A673 (cell line): ENCODE results near the gene ETFA. TPM values are rescaled to one million over a fixed set of nuclear protein-coding genes. Genes with fewer than 3 reads are reported as not detected.
"Not testable (repeated sequence)": the region's sequence is repeated elsewhere in the genome, so short reads cannot be mapped to it uniquely, and the experiment has no call there.

Source experiments
- BruUV-seq: library from RNA; stranded (reverse); fragments of 400-500 nt; replicated peaks from 2 replicates; lab custom pipeline; 2021; lab: Mats Ljungman, UMichigan
- CTCF ChIA-PET: fragments of 300-600 bp; sonication (Branson Sonifier 250); formaldehyde crosslinking; loops from one replicate; lab custom pipeline; 2022; ENCODE audit warnings: antibody characterized with exemption; lab: Charles Lee
- POLR2A ChIA-PET: fragments of 300-600 bp; sonication (Branson Sonifier 250); formaldehyde crosslinking; loops from one replicate; lab custom pipeline; 2022; ENCODE audit warnings: antibody characterized with exemption; ENCODE audit not compliant: low non-redundant PET; lab: Charles Lee
- DNase-seq: peaks from one replicate; pipeline ENCODE4 v3.0.0-alpha.2; 2015; ENCODE audit warnings: low spot score
- H3K27ac ChIP-seq: fragments of 200-600 bp; sonication (generic); 2 replicates; pipeline ENCODE4 v1.5.1; 2016; ENCODE audit warnings: mixed run types, low read depth, mild to moderate bottlenecking, mixed read lengths, antibody characterized with exemption, low read length; ENCODE audit not compliant: poor library complexity, severe bottlenecking
- H3K27me3 ChIP-seq: fragments of 200-600 bp; sonication (generic); replicated peaks from 2 replicates; pipeline ENCODE4 v1.6.1; 2017; ENCODE audit warnings: mixed run types, low read depth, mild to moderate bottlenecking, mixed read lengths, antibody characterized with exemption, low read length; ENCODE audit not compliant: insufficient read depth, poor library complexity
- H3K36me3 ChIP-seq: fragments of 200-600 bp; sonication (generic); 2 replicates; pipeline ENCODE4 v1.6.1; 2016; ENCODE audit warnings: mixed run types, mild to moderate bottlenecking, mixed read lengths, antibody characterized with exemption, low read length; ENCODE audit not compliant: insufficient read depth, poor library complexity, severe bottlenecking
- H3K4me1 ChIP-seq: fragments of 200-600 bp; sonication (generic); 2 replicates; pipeline ENCODE4 v1.6.1; 2017; ENCODE audit warnings: mixed run types, mild to moderate bottlenecking, mixed read lengths, antibody characterized with exemption, low read length; ENCODE audit not compliant: insufficient read depth, poor library complexity, severe bottlenecking
- H3K4me3 ChIP-seq: fragments of 200-600 bp; sonication (generic); 2 replicates; pipeline ENCODE4 v1.5.1; 2016; ENCODE audit warnings: low read depth, mixed run types, mild to moderate bottlenecking, mixed read lengths, low read length; ENCODE audit not compliant: poor library complexity, severe bottlenecking
- H3K9me3 ChIP-seq: fragments of 200-600 bp; sonication (generic); 2 replicates; pipeline ENCODE4 v1.6.1; 2016; ENCODE audit warnings: mixed run types, low read depth, mild to moderate bottlenecking, mixed read lengths, antibody characterized with exemption, low read length; ENCODE audit not compliant: poor library complexity, severe bottlenecking
- CTCF ChIP-seq: fragments of 300-800, 200-600 bp; sonication (generic); conservative IDR thresholded peaks from 2 replicates; pipeline ENCODE4 v1.5.1; 2017; ENCODE audit warnings: low read depth, mild to moderate bottlenecking, antibody characterized with exemption, low read length, moderate library complexity, mixed read lengths
- EZH2 ChIP-seq: fragments of 200-600 bp; sonication (generic); IDR thresholded peaks from 2 replicates; pipeline ENCODE4 v1.6.1; 2017; ENCODE audit warnings: borderline replicate concordance, low read depth, mild to moderate bottlenecking, mixed read lengths, antibody characterized with exemption, low read length; ENCODE audit not compliant: poor library complexity, severe bottlenecking
- intact Hi-C: fragments of 100-400 bp; cut with micrococcal nuclease; formaldehyde crosslinking; loops from one replicate; pipeline ENCODE4 v1.10.0; 2022; ENCODE audit not compliant: unreplicated experiment
- total RNA-seq: library from RNA; stranded (reverse); gene quantifications from 2 replicates; pipeline ENCODE4 v1.2.3, GENCODE V29; 2021

The ETFA gene
- total RNA-seq, 1 experiment from 2014 or later, result 133 TPM

GRCh38 chr15:76313731-76314130 is 2.5 kb upstream of the ETFA start:
- Histone ChIP-seq H3K36me3 (no peaks in the 10 kb centered on the region), H3K4me1 (no peaks in the 10 kb centered on the region), H3K4me3 (no peak overlapping the region), H3K27ac (no peak overlapping the region), H3K27me3 (no peaks in the 10 kb centered on the region), H3K9me3 (no peaks in the 10 kb centered on the region)
- no peak for DNase-seq
- ChIA-PET CTCF (no interaction called here), POLR2A (no interaction called here)
- no TSS peak for BruUV-seq
- intact Hi-C loops, result no loop called here
- TF ChIP-seq EZH2 (no peak), CTCF (no peak)

GRCh38 chr15:76313175-76313567 is 1.9 kb upstream of the ETFA start:
- H3K4me1 ChIP-seq, H3K4me3 ChIP-seq, H3K27me3 ChIP-seq, H3K9me3 ChIP-seq, intact Hi-C loops, H3K36me3 ChIP-seq, DNase-seq, CTCF ChIA-PET, H3K27ac ChIP-seq, BruUV-seq: not testable (repeated sequence)
- POLR2A ChIA-PET, result interaction anchor here (0.6 kb wide), 1 partner anchor 625 kb away, joined by 3 read pairs; no protein-coding TSS in a partner anchor

GRCh38 chr15:76312540-76313174 is 1.4 kb upstream of the ETFA start:
- Histone ChIP-seq H3K27ac (no peak overlapping the region), H3K9me3 (no peaks in the 10 kb centered on the region), H3K36me3 (no peaks in the 10 kb centered on the region), H3K4me1 (no peaks in the 10 kb centered on the region), H3K4me3 (no peak overlapping the region), H3K27me3 (no peaks in the 10 kb centered on the region)
- TF ChIP-seq CTCF (no peak), EZH2 (no peak)
- intact Hi-C loops, result no loop called here
- BruUV-seq, result no TSS peak
- CTCF ChIA-PET, result no interaction called here
- POLR2A ChIA-PET, result interaction anchor here (0.6 kb wide), 1 partner anchor 625 kb away, joined by 3 read pairs; no protein-coding TSS in a partner anchor
- no peak for DNase-seq
